Measurements from ENCODE around the gene LRRC8B.

Gene LRRC8B

GRCh38 chr1:89605692-89606091 lies 81.1 kb downstream of the LRRC8B start:
- no peak overlapping the region for H3K4me3 ChIP-seq (ENCODE audit: control insufficient read depth, low read depth, low read length)
- peak; percentile 87 for DNase-seq (ENCODE audit: low read depth)
- TF ChIP-seq, protein P1, sequence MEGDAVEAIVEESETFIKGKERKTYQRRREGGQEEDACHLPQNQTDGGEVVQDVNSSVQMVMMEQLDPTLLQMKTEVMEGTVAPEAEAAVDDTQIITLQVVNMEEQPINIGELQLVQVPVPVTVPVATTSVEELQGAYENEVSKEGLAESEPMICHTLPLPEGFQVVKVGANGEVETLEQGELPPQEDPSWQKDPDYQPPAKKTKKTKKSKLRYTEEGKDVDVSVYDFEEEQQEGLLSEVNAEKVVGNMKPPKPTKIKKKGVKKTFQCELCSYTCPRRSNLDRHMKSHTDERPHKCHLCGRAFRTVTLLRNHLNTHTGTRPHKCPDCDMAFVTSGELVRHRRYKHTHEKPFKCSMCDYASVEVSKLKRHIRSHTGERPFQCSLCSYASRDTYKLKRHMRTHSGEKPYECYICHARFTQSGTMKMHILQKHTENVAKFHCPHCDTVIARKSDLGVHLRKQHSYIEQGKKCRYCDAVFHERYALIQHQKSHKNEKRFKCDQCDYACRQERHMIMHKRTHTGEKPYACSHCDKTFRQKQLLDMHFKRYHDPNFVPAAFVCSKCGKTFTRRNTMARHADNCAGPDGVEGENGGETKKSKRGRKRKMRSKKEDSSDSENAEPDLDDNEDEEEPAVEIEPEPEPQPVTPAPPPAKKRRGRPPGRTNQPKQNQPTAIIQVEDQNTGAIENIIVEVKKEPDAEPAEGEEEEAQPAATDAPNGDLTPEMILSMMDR (conservative IDR thresholded peaks at IDR 0.05; ENCODE audit: control insufficient read depth, insufficient read depth, low read depth, low read length), result no peak

DNA sequence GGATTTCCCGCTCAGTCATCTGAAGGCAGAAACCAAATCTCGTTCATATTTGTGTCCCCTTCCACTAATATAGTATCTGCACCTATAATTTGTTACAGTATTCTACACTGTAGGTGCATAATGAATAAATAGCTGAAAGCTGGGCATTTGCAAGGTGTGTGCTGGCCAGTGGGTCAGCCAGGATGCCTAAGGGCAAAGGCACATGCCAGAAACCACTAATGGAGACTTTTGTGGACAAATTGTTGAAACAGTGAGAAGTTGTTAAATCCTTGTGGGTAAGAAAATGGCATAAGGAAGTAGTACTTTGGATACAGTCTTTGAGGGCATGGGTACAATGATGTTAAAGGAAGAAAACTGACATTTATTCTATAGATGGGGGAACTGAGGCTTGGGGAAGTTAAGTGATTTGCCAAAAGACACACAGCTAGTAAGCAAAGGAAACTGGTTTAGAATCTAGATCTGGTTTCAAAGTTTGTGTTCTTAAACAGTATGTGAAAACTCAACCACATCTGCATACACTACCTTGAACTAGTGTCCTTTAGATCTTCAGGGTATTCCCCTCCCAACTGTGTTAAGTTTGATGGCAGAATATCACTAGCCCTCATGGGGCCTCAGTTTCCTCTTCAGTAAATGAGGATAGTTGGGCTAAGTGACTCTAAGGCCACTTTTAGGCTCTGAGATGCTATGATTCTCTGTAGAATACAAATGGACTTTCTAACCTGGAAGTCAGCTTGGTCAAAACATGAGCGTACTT lies 81.8 kb downstream of the LRRC8B start:
- H3K4me3 ChIP-seq (ENCODE audit: control insufficient read depth, low read depth, low read length), result no peak overlapping the region

DNA sequence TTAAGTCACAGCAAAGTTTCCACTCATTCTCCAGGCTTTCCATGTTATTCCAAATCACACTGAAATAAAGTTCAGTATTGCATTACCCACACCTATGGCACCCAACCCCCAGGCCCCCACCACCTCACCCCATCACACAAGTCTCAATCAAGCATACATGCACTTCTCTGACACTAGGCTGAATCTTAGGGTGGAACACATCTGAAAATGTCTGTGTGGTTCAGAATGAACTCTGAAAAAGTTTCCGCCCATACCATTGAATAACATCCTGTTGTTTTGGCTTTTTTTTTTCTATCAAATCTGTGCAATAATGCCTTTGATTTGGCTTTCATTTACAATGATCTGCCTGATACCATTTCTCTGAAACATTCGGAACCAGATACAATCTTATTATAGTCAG lies 82.5 kb downstream of the LRRC8B start:
- DNase-seq (ENCODE audit: low read depth), result no peak
- TF ChIP-seq, protein P1 (conservative IDR thresholded peaks at IDR 0.05; ENCODE audit: control insufficient read depth, insufficient read depth, low read depth, low read length), result no peak
- H3K4me3 ChIP-seq (ENCODE audit: control insufficient read depth, low read depth, low read length), result no peak overlapping the region

More for the DNA sequence above, 81.8 kb downstream of the LRRC8B start:
- TF ChIP-seq, protein P1 (conservative IDR thresholded peaks at IDR 0.05; ENCODE audit: control insufficient read depth, insufficient read depth, low read depth, low read length), result no peak
- DNase-seq (ENCODE audit: low read depth), result no peak

- H3K4me3 ChIP-seq (ENCODE audit: control insufficient read depth, low read depth, low read length), result no peak overlapping the region
- peak; percentile 29 for DNase-seq (ENCODE audit: low read depth)
- TF ChIP-seq, protein P1 (conservative IDR thresholded peaks at IDR 0.05; ENCODE audit: control insufficient read depth, insufficient read depth, low read depth, low read length), result no peak
Measured at GRCh38 chr1:89607586-89608318, 83.1 kb downstream of the LRRC8B start.

DNA sequence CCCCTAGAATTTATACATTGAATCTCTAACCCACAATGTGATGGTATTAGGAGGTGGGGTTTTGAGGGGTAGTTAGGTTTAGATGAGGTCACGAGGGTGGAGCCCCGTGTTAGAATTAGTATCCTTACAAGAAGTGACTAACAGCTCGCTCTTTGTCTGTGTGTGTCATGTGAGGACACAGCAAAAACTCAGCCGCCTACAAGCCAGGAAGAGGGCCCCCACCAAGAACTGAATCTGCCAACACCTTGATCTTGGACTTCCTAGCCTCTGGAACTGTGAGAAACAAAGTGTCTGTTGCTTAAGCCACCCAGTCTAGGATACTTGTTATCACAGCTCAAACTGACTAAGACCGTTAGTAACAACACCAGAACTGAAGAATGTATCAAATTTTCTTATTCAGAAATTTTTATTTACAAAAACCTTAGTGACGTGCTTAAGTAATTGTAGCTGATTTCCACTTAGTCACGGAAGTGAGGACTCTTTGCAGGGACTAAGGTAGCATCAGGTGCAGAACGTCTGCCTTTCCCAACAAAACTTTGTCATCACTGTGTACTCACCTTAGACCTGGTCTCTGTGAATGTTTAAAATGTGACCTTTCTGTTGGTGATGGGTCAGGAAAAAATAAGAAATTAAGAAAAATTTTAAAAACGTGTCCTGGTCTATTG lies 83.8 kb downstream of the LRRC8B start:
- DNase-seq (ENCODE audit: low read depth), result peak; percentile 85
- H3K4me3 ChIP-seq (ENCODE audit: control insufficient read depth, low read depth, low read length), result no peak overlapping the region
- TF ChIP-seq, protein P1 (conservative IDR thresholded peaks at IDR 0.05; ENCODE audit: control insufficient read depth, insufficient read depth, low read depth, low read length), result no peak

DNA sequence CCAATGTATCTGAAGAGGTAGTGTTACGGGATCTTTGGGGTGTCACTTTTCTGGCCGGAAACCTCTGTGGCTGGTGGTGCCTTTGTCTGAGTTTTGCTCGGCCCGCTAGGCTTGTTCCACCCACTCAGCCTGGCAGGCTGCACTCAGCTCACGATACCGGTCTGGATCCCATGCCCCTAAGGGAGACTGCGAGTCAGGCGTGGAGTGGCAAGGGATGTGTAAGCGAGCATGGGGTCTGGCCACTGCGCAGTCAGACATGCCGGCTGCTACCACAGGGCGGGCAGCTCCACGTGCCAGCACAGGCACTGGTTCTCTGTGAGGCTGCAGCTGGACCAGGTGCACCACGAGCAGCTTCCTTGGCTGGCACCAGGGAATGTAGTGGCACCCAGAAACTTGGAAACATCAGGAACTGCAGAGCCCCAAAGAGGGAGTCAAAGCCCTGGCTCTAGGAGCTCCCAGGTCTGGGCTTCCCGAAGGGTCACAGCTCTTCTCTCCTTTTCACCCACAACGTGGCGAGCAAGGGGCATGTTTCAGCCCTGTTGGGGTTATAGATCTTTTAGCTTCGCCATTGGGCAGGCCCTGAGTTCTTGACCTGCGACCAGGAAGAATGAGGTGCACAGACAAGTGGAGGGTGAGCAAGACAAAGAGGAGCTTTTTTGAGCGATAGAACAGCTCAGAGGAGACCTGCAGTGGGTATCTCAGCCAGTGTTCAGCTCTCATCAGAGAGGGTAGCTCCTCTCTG lies 84.5 kb downstream of the LRRC8B start:
- TF ChIP-seq, protein P1 (conservative IDR thresholded peaks at IDR 0.05; ENCODE audit: control insufficient read depth, insufficient read depth, low read depth, low read length), result no peak
- no peak for DNase-seq (ENCODE audit: low read depth)
- no peak overlapping the region for H3K4me3 ChIP-seq (ENCODE audit: control insufficient read depth, low read depth, low read length)
